Measurements from ENCODE around the gene KLHL35. TPM values are rescaled to one million over a fixed set of nuclear protein-coding genes. Genes with fewer than 3 reads are reported as not detected.

The KLHL35 gene
- total RNA-seq, 2 experiments from 2014 or later = 0.21 TPM; not detected in 1

GRCh38 chr11:75400146-75400865, 32.7 kb downstream of the KLHL35 start:
- peaks cover 54% of the 10 kb centered on the region for H3K79me2 ChIP-seq (ENCODE audit: insufficient read depth, low read depth, low read length)
- TF ChIP-seq EZH2phosphoT487 (IDR thresholded peaks at IDR 0.05; ENCODE audit: borderline replicate concordance, low read depth, low read length) (no peak), CTCF (conservative IDR thresholded peaks at IDR 0.05; ENCODE audit: low read length) (no peak)
- H3K9me3 ChIP-seq (ENCODE audit: low read length) = no peaks in the 10 kb centered on the region
- intact Hi-C loops (cut with micrococcal nuclease; ENCODE audit: unreplicated experiment) = no loop called here
- no peaks in the 10 kb centered on the region for H3K9me2 ChIP-seq (ENCODE audit: insufficient read depth, low read length)
- H2AFZ ChIP-seq (ENCODE audit: low read length) = no peak overlapping the region
- peak overlapping the region; percentile 97 for H3K4me3 ChIP-seq (ENCODE audit: low read depth, low read length, poor library complexity, severe bottlenecking)
- peak; percentile 43 for DNase-seq (ENCODE audit: low spot score)
- BruUV-seq (replicated peaks) = no TSS peak
- H3K36me3 ChIP-seq (ENCODE audit: insufficient read depth, low read length) = peaks cover 58% of the 10 kb centered on the region
- CTCF ChIA-PET (ENCODE audit: unreplicated experiment) = no interaction called here
- peaks cover 25% of the 10 kb centered on the region for H3K4me1 ChIP-seq (ENCODE audit: insufficient read depth, low read length, poor library complexity, severe bottlenecking)
- H3K27ac ChIP-seq (ENCODE audit: low read depth, low read length, poor library complexity, severe bottlenecking) = peak overlapping the region; percentile 75
- POLR2A ChIA-PET = interaction anchor here (0.5 to 1.4 kb wide), 5 partner anchors 25 to 834 kb away, joined by 3 to 4 read pairs (median 3); no protein-coding TSS in a partner anchor
- peaks cover 50% of the 10 kb centered on the region for H4K20me1 ChIP-seq (ENCODE audit: insufficient read depth, low read length)
- peak overlapping the region; percentile 87 for H3K4me2 ChIP-seq (ENCODE audit: low read length)

- peaks cover 48% of the 10 kb centered on the region for H4K20me1 ChIP-seq (ENCODE audit: insufficient read depth, low read length)
- peak within 1 kb of the TSS; percentile 91 for H2AFZ ChIP-seq (ENCODE audit: low read length)
- TSS peak; percentile 65 for BruUV-seq (replicated peaks)
- no peak for TF ChIP-seq EZH2phosphoT487 (IDR thresholded peaks at IDR 0.05; ENCODE audit: borderline replicate concordance, low read depth, low read length)
- TF ChIP-seq CTCF (conservative IDR thresholded peaks at IDR 0.05; ENCODE audit: low read length) = peak; percentile 57
- peak within 1 kb of the TSS; percentile 75 for H3K27ac ChIP-seq (ENCODE audit: low read depth, low read length, poor library complexity, severe bottlenecking)
- ChIA-PET POLR2A (interaction anchor here (0.9 to 1.4 kb wide), 3 partner anchors 108 to 835 kb away, joined by 3 to 4 read pairs (median 4); no protein-coding TSS in a partner anchor), CTCF (ENCODE audit: unreplicated experiment) (interaction anchor here (0.6 kb wide), 1 partner anchor 77 kb away, joined by 3 read pairs; no protein-coding TSS in a partner anchor)
- H3K4me3 ChIP-seq (ENCODE audit: low read depth, low read length, poor library complexity, severe bottlenecking) = peak within 1 kb of the TSS; percentile 97
- intact Hi-C loops (cut with micrococcal nuclease; ENCODE audit: unreplicated experiment) = no loop called here
- peak within 1 kb of the TSS; percentile 87 for H3K4me2 ChIP-seq (ENCODE audit: low read length)
- DNase-seq (ENCODE audit: low spot score) = peak; percentile 94
- no peaks in the 10 kb centered on the region for H3K9me3 ChIP-seq (ENCODE audit: low read length)
- peaks cover 25% of the 10 kb centered on the region for H3K4me1 ChIP-seq (ENCODE audit: insufficient read depth, low read length, poor library complexity, severe bottlenecking)
- H3K79me2 ChIP-seq (ENCODE audit: insufficient read depth, low read depth, low read length) = peaks cover 54% of the 10 kb centered on the region
- H3K9me2 ChIP-seq (ENCODE audit: insufficient read depth, low read length) = no peaks in the 10 kb centered on the region
- H3K36me3 ChIP-seq (ENCODE audit: insufficient read depth, low read length) = peaks cover 51% of the 10 kb centered on the region
These were observed 33.5 kb downstream of the KLHL35 start, which contains the start of gene RPS3 for GRCh38 chr11:75399344-75400145. RPS3 (plus strand) TSS chr11:75399518; CDS start chr11:75399548, 30 bp downstream.
